Measurements from ENCODE around the gene GMDS. TPM values are rescaled to one million over a fixed set of nuclear protein-coding genes. Genes with fewer than 3 reads are reported as not detected.

The GMDS gene
- total RNA-seq, 6 experiments from 2014 or later, result 13.2 to 18.0 (median 14.7) TPM

GRCh38 chr6:1986454-1987243, 258.8 kb downstream of the GMDS start:
- H3K36me3 Mint-ChIP-seq (ENCODE audit: low read depth), result peaks cover 21% of the 10 kb centered on the region
- no peak for DNase-seq
- no peak overlapping the region for H3K4me3 Mint-ChIP-seq
- H3K27ac Mint-ChIP-seq, result no peak overlapping the region
- H3K27me3 Mint-ChIP-seq (ENCODE audit: insufficient read depth), result peaks cover 4% of the 10 kb centered on the region
- peaks cover 29% of the 10 kb centered on the region for H3K4me1 Mint-ChIP-seq (ENCODE audit: low read depth)
- TF ChIP-seq CTCF (IDR thresholded peaks at IDR 0.05), result no peak
- peaks cover 4% of the 10 kb centered on the region for H3K9me3 Mint-ChIP-seq

- no peak overlapping the region for H3K27ac Mint-ChIP-seq
- peaks cover 29% of the 10 kb centered on the region for H3K4me1 Mint-ChIP-seq (ENCODE audit: low read depth)
- peaks cover 25% of the 10 kb centered on the region for H3K9me3 Mint-ChIP-seq
- TF ChIP-seq CTCF (IDR thresholded peaks at IDR 0.05), result no peak
- no peak for DNase-seq
- H3K4me3 Mint-ChIP-seq, result no peak overlapping the region
- peaks cover 40% of the 10 kb centered on the region for H3K36me3 Mint-ChIP-seq (ENCODE audit: low read depth)
- no peaks in the 10 kb centered on the region; the same call in 1 of the 2 replicates for H3K27me3 Mint-ChIP-seq (ENCODE audit: insufficient read depth)
These were observed 260.9 kb downstream of the GMDS start for GRCh38 chr6:1984346-1984994.

- H3K4me3 Mint-ChIP-seq, result no peak overlapping the region
- H3K27me3 Mint-ChIP-seq (ENCODE audit: insufficient read depth), result no peaks in the 10 kb centered on the region; the same call in 1 of the 2 replicates
These were observed 261.6 kb downstream of the GMDS start for GRCh38 chr6:1983850-1984249.

GRCh38 chr6:1972962-1973361, 272.4 kb downstream of the GMDS start:
- H3K36me3 Mint-ChIP-seq (ENCODE audit: low read depth), result no peaks in the 10 kb centered on the region; the same call in 1 of the 2 replicates
- TF ChIP-seq CTCF (IDR thresholded peaks at IDR 0.05), result no peak
- no peak for DNase-seq
- no peaks in the 10 kb centered on the region; the same call in 1 of the 2 replicates for H3K27me3 Mint-ChIP-seq (ENCODE audit: insufficient read depth)
- H3K27ac Mint-ChIP-seq, result no peak overlapping the region
- H3K9me3 Mint-ChIP-seq, result no peaks in the 10 kb centered on the region
- no peak overlapping the region for H3K4me3 Mint-ChIP-seq
- no peaks in the 10 kb centered on the region for H3K4me1 Mint-ChIP-seq (ENCODE audit: low read depth)

More at GRCh38 chr6:1983850-1984249, 261.6 kb downstream of the GMDS start:
- no peak for TF ChIP-seq CTCF (IDR thresholded peaks at IDR 0.05)
- no peak for DNase-seq
- Mint-ChIP-seq H3K4me1 (ENCODE audit: low read depth) (peaks cover 29% of the 10 kb centered on the region), H3K27ac (no peak overlapping the region), H3K36me3 (ENCODE audit: low read depth) (peaks cover 46% of the 10 kb centered on the region), H3K9me3 (peaks cover 30% of the 10 kb centered on the region)

- DNase-seq, result no peak
- Mint-ChIP-seq H3K27ac (no peak overlapping the region), H3K27me3 (ENCODE audit: insufficient read depth) (no peaks in the 10 kb centered on the region; the same call in 1 of the 2 replicates), H3K4me1 (ENCODE audit: low read depth) (no peaks in the 10 kb centered on the region), H3K9me3 (no peaks in the 10 kb centered on the region), H3K36me3 (ENCODE audit: low read depth) (no peaks in the 10 kb centered on the region), H3K4me3 (no peak overlapping the region)
- no peak for TF ChIP-seq CTCF (IDR thresholded peaks at IDR 0.05)
These were observed 273.8 kb downstream of the GMDS start for GRCh38 chr6:1971612-1972011.
